ENCODE data around the gene MPZL1.
A peak's percentile ranks its signal among the peaks of the same experiment; 100 is the strongest.
"Not testable (repeated sequence)": the region's sequence is repeated elsewhere in the genome, so short reads cannot be mapped to it uniquely, and the experiment has no call there.

MPZL1 gene

DNA sequence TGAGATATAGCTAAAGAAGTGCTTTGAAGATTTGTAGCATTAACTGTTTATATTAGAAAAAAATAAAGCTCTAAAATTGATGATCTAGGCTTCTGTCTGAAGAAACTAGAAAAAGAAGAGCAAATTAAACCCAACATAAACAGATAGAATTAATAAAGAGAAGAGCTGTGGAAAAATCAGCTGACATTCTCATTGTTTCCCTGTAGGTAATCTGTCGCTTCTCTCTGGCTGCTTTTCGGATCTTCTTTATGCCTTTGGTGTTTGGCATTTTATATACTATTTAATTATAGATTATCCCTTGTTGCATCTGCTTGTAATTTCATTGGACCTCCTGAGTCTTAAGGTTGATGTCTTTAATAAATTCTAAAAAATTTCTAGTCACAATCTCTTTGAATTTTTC lies 59.8 kb downstream of the MPZL1 start:
- no peak for DNase-seq (ENCODE audit: low spot score)

GRCh38 chr1:167782946-167783345 lies 61.2 kb downstream of the MPZL1 start:
- peak; percentile 63 for DNase-seq (ENCODE audit: low spot score)

DNA sequence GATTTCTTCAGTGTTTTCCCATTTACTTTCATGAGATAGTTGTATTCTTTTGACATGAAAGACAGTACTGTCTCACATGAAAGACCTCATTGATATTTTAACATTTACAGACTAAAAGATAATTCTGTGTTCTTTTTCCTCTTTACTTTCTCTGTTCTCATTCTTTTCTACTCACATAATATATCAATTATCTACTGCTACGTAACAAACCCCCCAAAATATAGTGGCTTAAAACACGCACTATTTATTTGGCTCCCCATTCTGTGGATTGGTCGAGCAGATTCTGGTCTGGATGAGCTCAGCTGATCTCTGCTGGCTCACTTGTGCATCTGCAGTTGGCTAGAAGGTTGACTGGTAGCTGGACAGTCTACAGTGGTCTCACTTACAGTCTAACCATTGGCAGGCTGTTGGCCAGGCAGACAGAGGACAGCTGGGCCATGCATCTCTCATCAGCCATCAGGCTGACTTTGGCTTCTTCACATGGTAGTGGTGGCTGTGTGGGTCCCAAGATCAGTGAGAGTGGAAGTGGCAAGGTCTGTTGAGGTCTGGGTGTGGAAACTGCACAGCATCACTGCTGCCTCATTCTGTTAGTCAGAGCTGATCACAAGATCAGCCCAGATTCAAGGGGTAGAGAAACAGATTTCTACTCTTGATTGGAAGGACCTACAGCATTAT lies 63.2 kb downstream of the MPZL1 start:
- DNase-seq (ENCODE audit: low spot score), result no peak

- no peak for DNase-seq (ENCODE audit: low spot score)
Observed at GRCh38 chr1:167786502-167786901, 64.7 kb downstream of the MPZL1 start.

DNA sequence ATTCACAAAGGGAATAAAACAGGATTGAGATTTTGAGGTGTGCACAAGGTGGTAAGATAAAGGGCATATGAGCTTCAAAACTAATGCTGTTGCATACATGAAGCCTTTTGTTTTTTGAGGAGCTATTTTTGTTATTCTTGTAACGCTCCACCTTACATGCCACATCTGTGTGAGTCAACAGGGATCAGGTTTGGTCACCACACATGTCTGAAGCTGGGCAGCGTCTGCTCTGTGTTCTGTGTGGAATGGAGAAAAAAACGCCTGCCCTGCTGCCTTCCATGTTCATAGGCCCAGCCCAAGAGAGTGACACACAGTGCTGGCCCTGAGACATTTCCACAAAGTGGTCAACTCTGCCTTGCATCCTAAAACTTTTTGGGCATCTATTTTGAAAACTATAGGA lies 67.7 kb downstream of the MPZL1 start:
- DNase-seq (ENCODE audit: low spot score), result no peak

DNA sequence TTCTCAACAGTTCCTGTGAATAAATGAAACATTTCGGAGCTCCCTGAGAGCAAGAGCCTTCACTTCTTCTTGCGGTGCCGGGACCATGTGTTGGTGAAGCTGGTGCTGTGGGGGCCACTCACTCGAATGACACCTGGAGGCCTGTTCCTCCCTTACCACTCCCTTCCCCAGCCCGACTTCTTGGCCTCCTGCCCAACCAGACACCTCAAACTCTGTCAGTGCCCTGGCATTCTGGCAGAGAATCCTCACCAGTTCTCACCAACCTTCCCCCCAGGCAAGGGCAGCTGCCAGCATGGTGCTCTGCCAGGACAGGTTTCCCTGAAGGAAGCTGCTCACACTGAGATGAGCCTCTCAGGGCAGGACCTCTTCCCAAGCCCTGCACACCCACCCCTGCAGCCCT lies 68.3 kb downstream of the MPZL1 start:
- no peak for DNase-seq (ENCODE audit: low spot score)

- peak; percentile 70 for DNase-seq (ENCODE audit: low spot score)
Observed at GRCh38 chr1:167791281-167792187, 69.8 kb downstream of the MPZL1 start.

DNA sequence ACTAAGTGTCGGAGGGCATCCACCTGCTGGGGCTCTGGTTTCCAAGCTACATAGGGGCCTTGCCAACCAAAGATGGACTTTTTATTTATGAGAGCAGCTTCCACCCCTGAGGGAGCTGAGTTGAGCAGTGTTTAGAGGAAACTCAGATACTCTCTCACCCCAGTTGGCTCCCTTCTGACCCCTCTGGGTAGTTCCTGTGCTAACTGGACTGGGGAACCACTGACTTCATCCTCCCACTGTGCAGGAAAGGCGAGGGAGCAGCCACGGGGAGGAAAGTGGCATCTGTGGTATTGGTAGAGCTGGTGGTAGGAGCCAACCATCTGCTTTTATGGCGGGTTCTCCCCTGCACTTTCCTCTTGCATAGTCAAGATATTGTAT lies 70.4 kb downstream of the MPZL1 start:
- no peak for DNase-seq (ENCODE audit: low spot score)

GRCh38 chr1:167794043-167794442 lies 72.3 kb downstream of the MPZL1 start:
- DNase-seq (ENCODE audit: low spot score), result peak; percentile 30

- peak; percentile 66 for DNase-seq (ENCODE audit: low spot score)
Observed at GRCh38 chr1:167795810-167796740, 74.3 kb downstream of the MPZL1 start.

GRCh38 chr1:167797015-167797414 lies 75.2 kb downstream of the MPZL1 start:
- DNase-seq (ENCODE audit: low spot score), result peak; percentile 99

- DNase-seq (ENCODE audit: low spot score), result no peak
Observed at GRCh38 chr1:167798952-167799351, 77.2 kb downstream of the MPZL1 start.

DNA sequence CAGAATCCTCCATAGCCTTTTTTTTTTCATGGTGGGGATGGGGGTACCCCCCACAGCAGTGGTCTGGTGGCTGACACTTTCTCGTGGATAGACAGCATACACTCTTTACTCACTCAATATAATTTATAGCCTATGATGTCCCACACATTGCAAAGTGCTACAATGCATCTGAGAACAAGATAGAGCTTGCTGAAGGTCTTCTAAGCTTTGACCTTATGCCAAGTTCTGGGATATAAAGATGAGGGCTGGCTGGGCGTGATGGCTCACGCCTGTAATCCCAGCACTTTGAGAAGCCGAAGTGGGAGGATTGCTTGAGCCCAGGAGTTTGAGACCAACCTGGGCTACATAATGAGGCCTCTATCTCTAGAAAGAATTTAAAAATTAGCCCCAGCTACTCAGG lies 78.0 kb downstream of the MPZL1 start:
- no peak for DNase-seq (ENCODE audit: low spot score)

DNA sequence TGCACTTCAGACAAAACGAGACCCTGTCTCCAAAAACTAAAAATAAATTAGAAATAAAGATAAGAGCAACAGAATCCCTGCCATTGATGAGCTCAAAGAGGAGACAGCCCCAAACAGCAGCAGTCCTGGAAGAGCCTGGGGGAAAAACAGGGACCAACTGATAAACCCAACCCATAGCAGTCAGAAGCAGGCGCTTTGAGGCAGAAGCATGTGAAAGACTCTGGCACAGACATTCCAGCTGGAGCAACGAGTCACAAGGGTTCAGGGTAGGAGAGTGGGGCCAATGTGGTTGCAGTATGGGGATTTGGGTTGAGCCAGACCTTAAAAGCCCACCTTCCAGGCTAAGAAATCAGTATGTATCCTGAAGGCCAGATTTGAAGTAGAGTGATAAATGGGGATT lies 78.5 kb downstream of the MPZL1 start:
- no peak for DNase-seq (ENCODE audit: low spot score)

DNA sequence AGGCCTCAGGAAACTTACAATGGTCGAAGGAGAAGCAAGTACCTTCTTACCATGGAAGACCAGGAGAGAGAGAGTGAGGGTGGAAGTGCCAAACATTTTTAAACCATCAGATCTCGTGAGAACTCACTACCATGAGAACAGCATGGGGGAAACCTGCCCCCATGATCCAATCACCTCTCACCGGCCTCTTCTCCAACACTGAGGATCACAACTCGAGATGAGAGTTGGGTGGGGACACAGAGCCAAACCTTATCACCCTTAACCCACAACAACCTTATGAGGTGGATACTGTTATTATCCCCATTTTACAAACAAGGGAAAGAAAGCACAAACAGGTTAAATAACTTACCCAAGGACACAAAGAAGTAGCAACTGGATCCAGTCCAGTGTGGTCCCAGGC lies 80.5 kb downstream of the MPZL1 start:
- DNase-seq (ENCODE audit: low spot score), result no peak

DNA sequence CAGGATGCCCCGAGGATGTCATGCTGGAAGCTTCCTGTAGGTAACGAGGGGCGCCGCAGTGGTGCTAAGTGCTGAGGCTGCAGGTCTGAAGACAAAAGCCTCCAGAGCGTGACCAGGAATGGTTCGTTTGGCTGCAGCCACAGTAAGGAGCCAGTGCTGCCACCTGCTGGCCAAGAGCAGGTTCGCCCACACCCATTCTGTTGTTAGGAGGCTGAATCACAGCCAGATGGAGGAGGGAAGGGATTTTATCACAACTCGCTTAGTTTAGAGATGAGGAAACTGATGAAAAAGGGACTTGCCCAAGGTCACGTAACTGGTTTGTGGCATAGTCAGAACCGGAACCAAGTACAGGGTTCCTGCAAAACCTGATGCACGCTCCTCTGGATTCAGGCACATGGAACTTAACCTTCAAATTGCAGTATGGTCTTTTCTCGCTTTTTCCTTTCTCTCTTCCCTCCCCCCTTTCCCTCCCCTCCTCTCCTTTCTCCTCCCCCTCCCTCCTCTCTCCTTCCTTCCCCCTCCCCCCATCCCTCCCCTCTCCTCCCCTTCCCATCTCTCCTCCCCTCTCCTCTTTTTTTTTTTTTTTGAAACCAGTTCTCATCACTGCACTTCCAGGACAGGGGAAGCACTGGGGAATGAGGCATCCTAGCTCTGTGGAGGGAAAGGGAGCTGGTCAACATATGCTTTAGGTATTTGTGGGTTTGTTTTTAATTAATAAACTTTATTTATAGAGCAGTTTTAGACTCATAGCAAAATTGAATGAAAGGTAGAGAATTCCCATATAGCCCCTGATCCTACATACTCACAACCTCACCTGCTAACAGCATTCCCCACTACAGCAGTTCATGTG lies 81.8 kb downstream of the MPZL1 start:
- DNase-seq (ENCODE audit: low spot score), result peak; percentile 97

DNA sequence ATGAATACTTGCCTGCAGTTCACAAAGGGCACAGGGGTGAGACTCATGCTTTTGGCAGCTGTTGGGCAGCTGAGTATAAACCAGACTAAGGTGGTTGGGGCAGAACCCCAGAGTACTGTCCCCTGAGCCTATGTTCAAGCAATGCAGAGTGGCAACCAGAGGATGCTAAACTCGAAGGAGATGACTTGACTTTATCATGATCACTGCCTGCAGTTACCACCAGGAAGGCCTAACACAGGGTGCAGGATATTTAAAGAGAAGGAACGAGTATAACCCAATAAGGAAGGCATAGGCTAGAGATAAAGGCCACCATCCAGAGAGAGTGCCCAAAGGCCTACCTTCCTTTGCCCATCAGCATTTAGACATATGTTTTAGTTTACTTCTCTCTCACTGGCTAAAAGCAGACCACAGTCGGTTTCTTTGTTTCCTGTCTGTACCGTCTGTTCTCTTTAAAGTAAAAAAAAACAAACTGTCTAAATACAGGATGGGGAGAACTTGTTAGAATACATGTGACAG lies 83.3 kb downstream of the MPZL1 start:
- no peak for DNase-seq (ENCODE audit: low spot score)

GRCh38 chr1:167806235-167806634 lies 84.5 kb downstream of the MPZL1 start:
- not testable (repeated sequence) for DNase-seq (ENCODE audit: low spot score)

GRCh38 chr1:167806676-167807075 lies 84.9 kb downstream of the MPZL1 start:
- DNase-seq (ENCODE audit: low spot score), result not testable (repeated sequence)

GRCh38 chr1:167808104-167808503 lies 86.3 kb downstream of the MPZL1 start:
- peak; percentile 35 for DNase-seq (ENCODE audit: low spot score)

DNA sequence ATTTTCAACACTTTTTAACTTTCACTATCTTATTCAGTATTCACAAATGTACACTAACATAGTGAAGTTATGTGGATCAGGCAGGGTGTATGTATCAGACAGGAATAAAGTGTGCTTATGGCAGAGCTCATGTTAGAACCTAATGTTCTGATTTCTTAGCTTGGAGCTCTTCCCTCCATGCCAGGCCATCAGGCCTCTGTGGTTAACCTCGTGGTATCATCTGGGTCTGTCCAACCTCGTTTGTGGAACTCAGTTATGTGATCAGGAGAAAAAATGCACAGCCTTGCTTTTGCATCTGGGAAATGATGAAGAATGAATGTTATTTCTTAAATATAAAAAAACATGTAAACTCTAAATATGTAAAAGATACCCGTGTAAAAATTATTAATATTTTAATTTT lies 86.9 kb downstream of the MPZL1 start:
- no peak for DNase-seq (ENCODE audit: low spot score)
